Activated naive CD8-positive, alpha-beta T cell treated with anti-CD3 and anti-CD28 coated beads, Interleukin-2, amount 10 ng/mL, durations not matched to agents 7 days and 5 days (primary cell): ENCODE measurements around the gene NUCKS1. TPM values are rescaled to one million over a fixed set of nuclear protein-coding genes. Genes with fewer than 3 reads are reported as not detected.

Source experiments
- ATAC-seq: fragments of 150-1000 bp; cut with Tn5 transposase; one replicate; pipeline ENCODE4 v1.10.0; 2021; ENCODE audit warnings: low read depth, moderate library complexity
- POLR2A ChIA-PET: fragments of 350-600 bp; sonication (Branson Sonifier 250); formaldehyde crosslinking; loops from one replicate; lab custom pipeline; 2021; ENCODE audit warnings: antibody characterized with exemption; lab: Charles Lee
- DNase-seq: peaks from one replicate; pipeline ENCODE4 v3.0.0; 2021
- H3K27ac Mint-ChIP-seq: one replicate; pipeline ENCODE4 v1.8.0; 2022; ENCODE audit warnings: mild to moderate bottlenecking, mixed read lengths
- H3K27me3 Mint-ChIP-seq: one replicate; pipeline ENCODE4 v1.8.0; 2022; ENCODE audit warnings: mild to moderate bottlenecking, moderate library complexity, mixed read lengths
- H3K36me3 Mint-ChIP-seq: one replicate; pipeline ENCODE4 v1.8.0; 2021; ENCODE audit warnings: mild to moderate bottlenecking, mixed read lengths
- H3K4me1 Mint-ChIP-seq: one replicate; pipeline ENCODE4 v1.8.0; 2021; ENCODE audit warnings: mixed read lengths
- H3K4me3 Mint-ChIP-seq: one replicate; pipeline ENCODE4 v1.8.0; 2022; ENCODE audit warnings: mild to moderate bottlenecking, moderate library complexity, mixed read lengths
- H3K9me3 Mint-ChIP-seq: one replicate; pipeline ENCODE4 v1.8.0; 2021; ENCODE audit warnings: mixed read lengths
- total RNA-seq, 2 experiments: library from RNA; stranded (reverse); gene quantifications; one replicate each; pipeline ENCODE4 v1.2.3, GENCODE V29; 2021

Gene NUCKS1
- total RNA-seq, 2 experiments from 2014 or later, result 200 to 211 TPM

DNA sequence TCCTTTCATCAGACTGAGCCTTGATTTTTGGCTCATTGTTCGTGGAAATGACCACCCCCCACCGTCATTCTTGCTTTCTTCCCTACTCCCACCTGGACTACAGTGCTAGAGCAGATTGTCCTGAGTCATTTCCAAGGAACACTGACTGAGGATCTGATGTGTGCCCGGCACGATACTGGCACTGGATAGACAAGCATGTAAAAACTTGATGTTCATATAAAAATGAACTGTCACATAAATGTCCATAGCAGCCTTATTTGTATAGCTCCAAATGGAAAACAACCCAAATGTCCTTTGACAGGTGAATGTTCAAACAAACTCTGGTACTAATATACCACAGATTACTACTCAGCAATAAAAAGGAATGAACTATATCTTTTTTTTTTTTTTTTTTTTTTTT, 51.1 kb downstream of the NUCKS1 start:
- H3K27ac Mint-ChIP-seq, result no peak overlapping the region

GRCh38 chr1:205693421-205693991, 56.5 kb downstream of the NUCKS1 start:
- H3K36me3 Mint-ChIP-seq, result no peaks in the 10 kb centered on the region
- H3K27me3 Mint-ChIP-seq, result peaks cover 27% of the 10 kb centered on the region
- no peak overlapping the region for H3K27ac Mint-ChIP-seq
- no peak overlapping the region for H3K4me3 Mint-ChIP-seq
- no peaks in the 10 kb centered on the region for H3K9me3 Mint-ChIP-seq
- ATAC-seq, result no peak
- DNase-seq, result no peak
- H3K4me1 Mint-ChIP-seq, result peaks cover 5% of the 10 kb centered on the region
- POLR2A ChIA-PET, result interaction anchor here (1.0 kb wide), 1 partner anchor 10 kb away, joined by 3 read pairs; no protein-coding TSS in a partner anchor

More for the DNA sequence above, 51.1 kb downstream of the NUCKS1 start:
- H3K27me3 Mint-ChIP-seq, result peaks cover 13% of the 10 kb centered on the region
- DNase-seq (no peak), ATAC-seq (no peak)
- no peaks in the 10 kb centered on the region for H3K9me3 Mint-ChIP-seq
- H3K4me1 Mint-ChIP-seq, result peaks cover 3% of the 10 kb centered on the region
- POLR2A ChIA-PET, result no interaction called here
- H3K4me3 Mint-ChIP-seq, result no peak overlapping the region
- H3K36me3 Mint-ChIP-seq, result peaks cover 5% of the 10 kb centered on the region

DNA sequence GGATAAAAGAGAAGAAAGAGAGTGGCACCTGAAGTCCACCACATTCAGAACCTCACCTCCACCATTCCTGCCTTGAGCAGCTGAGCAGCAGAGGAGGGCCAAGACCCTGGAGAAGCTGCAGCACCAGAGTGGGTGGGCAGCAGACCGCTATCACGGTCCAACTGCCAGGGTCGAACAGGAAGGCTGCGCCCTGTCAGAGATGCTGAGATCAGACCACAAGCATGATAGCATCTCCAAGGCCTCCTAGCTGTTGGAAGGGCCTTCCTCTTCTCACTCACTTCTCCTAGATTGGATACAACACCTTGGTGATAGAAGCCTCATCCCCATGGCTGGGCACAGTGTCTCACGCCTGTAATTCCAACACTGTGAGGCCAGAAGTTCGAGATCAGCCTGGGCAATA, 57.6 kb downstream of the NUCKS1 start:
- no peak overlapping the region for H3K4me3 Mint-ChIP-seq
- ATAC-seq, result no peak
- POLR2A ChIA-PET, result no interaction called here

GRCh38 chr1:205690122-205690756, 59.7 kb downstream of the NUCKS1 start:
- Mint-ChIP-seq H3K4me3 (no peak overlapping the region), H3K27me3 (peaks cover 30% of the 10 kb centered on the region), H3K27ac (no peak overlapping the region), H3K36me3 (no peaks in the 10 kb centered on the region), H3K4me1 (peaks cover 5% of the 10 kb centered on the region), H3K9me3 (no peaks in the 10 kb centered on the region)
- no peak for DNase-seq
- POLR2A ChIA-PET, result no interaction called here
- no peak for ATAC-seq

More for the DNA sequence above, 57.6 kb downstream of the NUCKS1 start:
- no peak for DNase-seq
- Mint-ChIP-seq H3K36me3 (no peaks in the 10 kb centered on the region), H3K9me3 (no peaks in the 10 kb centered on the region), H3K27ac (no peak overlapping the region), H3K27me3 (peaks cover 30% of the 10 kb centered on the region), H3K4me1 (peaks cover 5% of the 10 kb centered on the region)

DNA sequence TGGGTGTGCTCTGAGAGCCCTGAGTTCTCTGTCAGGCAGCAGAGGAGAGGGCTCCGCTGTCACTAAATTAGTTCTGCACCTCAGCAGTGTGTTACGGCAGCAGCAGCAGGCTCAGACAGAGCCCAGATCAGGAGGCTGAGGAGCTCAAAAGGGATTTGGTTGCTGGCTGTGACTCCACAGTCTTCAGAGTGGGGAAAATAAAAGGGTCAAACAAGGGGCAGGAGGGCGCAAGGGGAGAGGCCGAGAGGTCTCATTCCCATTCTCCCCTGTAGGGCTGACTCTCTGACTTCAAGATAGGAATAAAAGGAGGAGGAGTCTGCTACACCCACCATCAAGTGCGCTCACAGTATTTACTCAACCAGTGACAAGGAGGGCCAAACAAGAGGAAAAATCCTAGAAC, 60.5 kb downstream of the NUCKS1 start:
- Mint-ChIP-seq H3K27ac (no peak overlapping the region), H3K36me3 (no peaks in the 10 kb centered on the region), H3K9me3 (no peaks in the 10 kb centered on the region), H3K4me3 (no peak overlapping the region), H3K4me1 (peaks cover 5% of the 10 kb centered on the region), H3K27me3 (peaks cover 32% of the 10 kb centered on the region)
- no peak for DNase-seq
- POLR2A ChIA-PET, result interaction anchor here (0.5 kb wide), 1 partner anchor 32 kb away, joined by 3 read pairs; no protein-coding TSS in a partner anchor
- ATAC-seq, result no peak

DNA sequence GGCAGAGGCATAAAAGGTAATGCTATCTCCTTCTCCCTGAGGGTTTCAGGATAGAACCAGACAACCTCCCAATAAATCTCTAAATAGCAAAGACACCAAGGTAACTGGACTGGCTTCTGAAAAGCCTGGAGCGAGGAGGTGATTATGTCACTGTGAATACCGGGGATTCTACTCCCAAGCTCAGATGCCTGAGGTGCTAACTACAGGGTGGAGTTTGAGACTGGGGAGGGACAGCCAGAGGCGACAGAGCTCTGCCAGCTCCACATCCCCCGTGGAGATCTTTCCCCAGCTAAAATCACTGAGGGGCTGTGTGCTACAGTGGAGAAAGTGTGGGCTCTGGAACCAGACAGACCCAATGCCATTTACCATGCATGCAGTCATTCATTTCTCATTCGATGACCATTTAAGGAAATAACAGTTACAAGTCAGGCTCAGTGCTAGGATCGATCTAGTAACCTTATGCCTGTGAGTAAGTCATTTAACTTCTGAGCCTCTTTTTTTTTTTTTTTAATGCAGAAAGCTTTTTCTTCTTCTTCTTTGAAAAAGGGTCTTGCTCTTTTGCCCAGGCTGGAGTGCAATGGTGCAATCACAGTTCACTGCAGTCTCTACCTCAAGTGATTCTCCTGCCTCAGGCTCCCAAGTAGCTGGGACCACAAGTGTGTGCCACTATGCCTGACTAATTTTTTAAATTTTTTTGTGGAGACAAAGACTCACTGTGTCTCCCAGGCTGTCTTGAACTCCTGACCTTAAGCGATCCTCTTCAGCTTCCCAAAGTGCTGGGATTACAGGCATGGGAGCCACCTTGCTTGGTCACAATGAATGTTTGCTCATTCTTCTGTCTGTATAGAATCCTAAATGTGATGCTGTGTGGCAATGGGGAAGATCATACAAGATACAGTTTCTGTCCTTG, 61.6 kb downstream of the NUCKS1 start:
- no peaks in the 10 kb centered on the region for H3K9me3 Mint-ChIP-seq
- peaks cover 32% of the 10 kb centered on the region for H3K27me3 Mint-ChIP-seq
- no peak overlapping the region for H3K27ac Mint-ChIP-seq
- no peak for DNase-seq
- no peak overlapping the region for H3K4me3 Mint-ChIP-seq
- ATAC-seq, result no peak
- POLR2A ChIA-PET, result no interaction called here
- peaks cover 4% of the 10 kb centered on the region for H3K4me1 Mint-ChIP-seq
- H3K36me3 Mint-ChIP-seq, result no peaks in the 10 kb centered on the region

GRCh38 chr1:205687242-205687641, 62.7 kb downstream of the NUCKS1 start:
- H3K4me3 Mint-ChIP-seq, result no peak overlapping the region
- no peak overlapping the region for H3K27ac Mint-ChIP-seq
- POLR2A ChIA-PET, result no interaction called here
- H3K27me3 Mint-ChIP-seq, result peaks cover 31% of the 10 kb centered on the region
- no peak for ATAC-seq
- H3K36me3 Mint-ChIP-seq, result no peaks in the 10 kb centered on the region
- no peaks in the 10 kb centered on the region for H3K4me1 Mint-ChIP-seq
- no peak for DNase-seq
- H3K9me3 Mint-ChIP-seq, result no peaks in the 10 kb centered on the region

DNA sequence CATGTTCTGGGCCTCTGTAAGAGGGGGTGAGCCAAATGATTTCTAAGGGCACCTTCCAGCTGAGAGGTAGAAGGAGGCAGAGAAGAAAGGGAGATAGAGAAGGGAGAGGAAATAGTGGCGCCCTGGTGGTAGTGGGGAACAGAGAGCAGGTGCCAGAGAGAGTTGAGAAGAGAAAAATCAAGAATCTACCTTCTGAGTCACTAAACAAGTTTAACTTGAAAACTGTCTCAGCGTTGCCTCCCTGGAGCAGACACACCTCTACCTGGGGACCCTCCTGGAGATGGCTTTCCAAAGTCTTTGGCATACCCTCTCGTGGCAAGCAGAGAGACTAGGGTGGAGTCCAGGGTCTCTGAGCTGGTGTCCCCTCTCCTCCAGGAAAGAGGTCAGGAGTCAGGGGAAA, 68.6 kb downstream of the NUCKS1 start:
- no peaks in the 10 kb centered on the region for H3K36me3 Mint-ChIP-seq
- no peak overlapping the region for H3K4me3 Mint-ChIP-seq
- H3K9me3 Mint-ChIP-seq, result no peaks in the 10 kb centered on the region
- POLR2A ChIA-PET, result no interaction called here
- H3K27me3 Mint-ChIP-seq, result peaks cover 30% of the 10 kb centered on the region
- no peak for ATAC-seq
- peaks cover 7% of the 10 kb centered on the region for H3K4me1 Mint-ChIP-seq
- H3K27ac Mint-ChIP-seq, result no peak overlapping the region
- no peak for DNase-seq

- Mint-ChIP-seq H3K9me3 (no peaks in the 10 kb centered on the region), H3K4me3 (peak within 1 kb of the TSS; percentile 84), H3K36me3 (no peaks in the 10 kb centered on the region), H3K4me1 (peaks cover 7% of the 10 kb centered on the region), H3K27me3 (peaks cover 27% of the 10 kb centered on the region), H3K27ac (no peak within 1 kb of the TSS)
- peak; percentile 77 for ATAC-seq
- peak; percentile 59 for DNase-seq
- POLR2A ChIA-PET, result interaction anchor here (1.0 to 1.4 kb wide), 2 partner anchors 48 to 94 kb away, joined by 3 to 6 read pairs; partner anchors contain the start of genes ELK4 and RAB29
These were observed 69.7 kb downstream of the NUCKS1 start, which contains the start of gene SLC45A3 for GRCh38 chr1:205680073-205680851. SLC45A3 (minus strand) TSS chr1:205680509; CDS start chr1:205664656, 15,853 bp downstream.

- Mint-ChIP-seq H3K27me3 (peaks cover 24% of the 10 kb centered on the region), H3K9me3 (no peaks in the 10 kb centered on the region), H3K4me3 (peak overlapping the region; percentile 84), H3K4me1 (peaks cover 7% of the 10 kb centered on the region), H3K27ac (no peak overlapping the region), H3K36me3 (no peaks in the 10 kb centered on the region)
- POLR2A ChIA-PET, result no interaction called here
- ATAC-seq (no peak), DNase-seq (no peak)
These were observed 71.5 kb downstream of the NUCKS1 start for GRCh38 chr1:205678286-205679111.

DNA sequence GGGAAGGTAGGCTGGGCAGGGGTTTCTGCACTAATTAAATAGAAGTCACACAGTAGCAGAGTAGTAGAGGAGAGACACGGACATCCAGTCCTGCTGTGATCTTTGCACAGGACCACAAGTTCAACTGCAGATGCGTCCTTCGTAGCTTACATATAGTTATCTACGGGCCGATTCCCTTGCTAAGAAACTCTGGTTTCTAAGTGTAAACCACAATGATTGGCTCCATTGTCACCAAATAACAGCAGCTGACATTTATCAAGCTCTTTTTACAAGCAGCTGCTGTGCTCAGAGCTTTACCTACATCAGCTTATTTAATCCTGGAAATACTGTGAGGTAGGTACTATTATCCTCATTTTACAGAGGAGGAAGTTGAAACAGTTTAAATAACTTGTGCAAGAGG, 72.8 kb downstream of the NUCKS1 start:
- H3K9me3 Mint-ChIP-seq, result no peaks in the 10 kb centered on the region
- no peak for DNase-seq
- peaks cover 30% of the 10 kb centered on the region for H3K27me3 Mint-ChIP-seq
- ATAC-seq, result no peak
- no peak overlapping the region for H3K4me3 Mint-ChIP-seq
- no peak overlapping the region for H3K27ac Mint-ChIP-seq
- peaks cover 9% of the 10 kb centered on the region for H3K4me1 Mint-ChIP-seq
- POLR2A ChIA-PET, result no interaction called here
- H3K36me3 Mint-ChIP-seq, result no peaks in the 10 kb centered on the region

DNA sequence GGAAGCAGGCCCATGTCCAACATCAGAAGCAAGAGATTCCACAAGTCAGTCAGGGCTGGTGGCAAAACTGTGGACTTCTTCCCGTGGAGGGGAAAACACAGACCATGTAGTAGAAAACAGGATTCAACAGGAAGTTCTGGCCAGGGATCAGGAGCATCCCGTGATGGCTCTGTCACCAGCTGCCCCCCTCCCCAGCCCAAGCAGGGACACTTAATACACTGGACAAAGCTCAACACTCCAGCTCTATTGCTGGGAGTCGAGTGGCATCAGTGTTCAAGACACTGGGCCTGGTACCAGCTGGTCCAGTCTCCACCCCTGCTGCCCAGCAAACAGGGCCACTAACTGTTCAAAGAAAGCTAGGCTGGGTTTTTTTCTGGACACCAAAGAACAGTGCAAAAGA, 73.4 kb downstream of the NUCKS1 start:
- DNase-seq (no peak), ATAC-seq (no peak)
- H3K4me3 Mint-ChIP-seq, result no peak overlapping the region
- H3K9me3 Mint-ChIP-seq, result no peaks in the 10 kb centered on the region
- POLR2A ChIA-PET, result no interaction called here
- peaks cover 27% of the 10 kb centered on the region for H3K27me3 Mint-ChIP-seq
- no peaks in the 10 kb centered on the region for H3K36me3 Mint-ChIP-seq
- no peak overlapping the region for H3K27ac Mint-ChIP-seq
- peaks cover 14% of the 10 kb centered on the region for H3K4me1 Mint-ChIP-seq
